Stimulated activated CD4-positive, alpha-beta T cell treated with anti-CD3 and anti-CD28 coated beads, Interleukin-2, amount 100 ng/mL, for 48 hours (primary cell): ENCODE data around the gene RIPOR2.
A peak's percentile ranks its signal among the peaks of the same experiment; 100 is the strongest.
"Not testable (repeated sequence)": the region's sequence is repeated elsewhere in the genome, so short reads cannot be mapped to it uniquely, and the experiment has no call there.

Source experiments
- DNase-seq, 2 donors: peaks; one replicate each; pipeline ENCODE4 v3.0.0-alpha.2; 2020

RIPOR2 gene

DNA sequence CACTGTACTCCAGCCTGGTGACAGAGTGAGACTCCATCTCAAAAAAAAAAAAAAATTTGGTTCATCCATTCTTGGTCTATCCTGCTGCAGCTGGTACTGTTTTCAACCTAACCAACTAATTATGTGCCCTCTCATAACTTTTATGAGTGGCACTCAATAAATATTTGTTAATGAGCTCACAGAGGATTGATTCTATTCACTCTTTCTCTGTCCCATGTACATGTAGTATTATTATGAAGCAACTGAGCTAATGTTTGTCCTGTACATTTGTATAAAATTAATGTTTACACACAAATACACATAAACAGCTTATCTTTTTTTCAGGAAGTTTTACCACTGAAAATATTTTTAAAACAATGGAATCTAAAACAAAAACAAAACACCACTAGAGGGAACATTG is 10.1 kb downstream of the RIPOR2 start:
- DNase-seq, result no peak

DNA sequence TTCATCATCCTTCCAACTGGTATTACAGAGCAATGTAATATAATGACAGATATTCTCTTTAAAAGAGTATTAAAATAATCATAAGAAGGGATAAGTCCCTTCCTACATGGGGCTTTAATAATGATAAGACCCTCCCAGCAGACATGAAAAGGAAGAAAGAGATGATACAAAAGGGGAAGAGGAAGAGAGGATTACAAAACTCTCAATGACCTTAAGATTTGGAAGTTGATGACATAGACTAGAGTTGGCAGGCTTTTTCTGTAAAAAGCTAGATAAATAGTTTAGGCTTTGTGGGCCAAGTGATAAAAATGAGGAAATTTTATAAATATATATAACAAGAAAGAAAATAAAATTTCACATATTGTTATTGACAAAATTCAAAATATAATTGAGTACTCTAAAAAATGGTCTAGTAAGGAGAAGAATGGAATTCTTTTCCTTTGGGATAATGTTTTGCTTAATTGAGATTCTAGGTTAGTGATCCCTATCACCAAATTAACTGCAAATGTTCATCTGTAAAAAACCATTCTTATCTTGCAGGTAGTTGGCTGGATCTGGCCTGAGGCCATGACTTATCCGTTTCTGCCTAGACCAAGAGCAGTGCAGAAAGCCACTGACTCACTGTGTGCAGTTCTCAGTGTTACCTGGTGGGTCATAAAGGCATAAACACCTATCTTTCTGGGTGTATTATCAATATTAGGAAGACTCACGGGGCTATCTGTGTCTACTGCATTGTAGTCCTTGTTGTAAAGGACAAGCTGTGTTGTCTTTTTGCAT is 11.0 kb downstream of the RIPOR2 start:
- DNase-seq, result no peak

DNA sequence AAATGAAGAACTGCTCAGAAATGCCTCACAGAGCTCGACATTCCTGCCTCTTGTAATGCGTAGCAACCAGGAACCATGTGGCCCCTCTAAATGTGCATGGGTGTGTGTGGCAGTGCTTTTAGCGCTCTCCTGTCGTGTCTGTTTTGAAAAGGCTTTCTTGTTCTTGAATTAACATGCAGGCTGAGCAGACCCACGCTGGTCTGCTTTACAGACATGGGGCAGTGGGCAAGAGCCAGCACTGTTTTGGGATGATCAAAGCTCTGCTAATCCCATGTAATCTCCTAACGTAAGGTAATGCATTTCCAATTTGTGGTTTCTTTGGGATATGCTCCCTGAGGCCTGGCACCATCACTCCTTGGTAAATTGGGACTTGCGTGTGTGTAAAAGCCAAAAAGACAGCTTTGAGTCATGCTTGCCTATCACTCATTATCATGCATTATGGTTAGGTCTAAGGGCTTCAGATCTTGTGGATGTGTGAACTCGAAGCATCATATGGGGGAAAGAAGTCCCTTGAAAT is 11.8 kb downstream of the RIPOR2 start:
- no peak for DNase-seq

DNA sequence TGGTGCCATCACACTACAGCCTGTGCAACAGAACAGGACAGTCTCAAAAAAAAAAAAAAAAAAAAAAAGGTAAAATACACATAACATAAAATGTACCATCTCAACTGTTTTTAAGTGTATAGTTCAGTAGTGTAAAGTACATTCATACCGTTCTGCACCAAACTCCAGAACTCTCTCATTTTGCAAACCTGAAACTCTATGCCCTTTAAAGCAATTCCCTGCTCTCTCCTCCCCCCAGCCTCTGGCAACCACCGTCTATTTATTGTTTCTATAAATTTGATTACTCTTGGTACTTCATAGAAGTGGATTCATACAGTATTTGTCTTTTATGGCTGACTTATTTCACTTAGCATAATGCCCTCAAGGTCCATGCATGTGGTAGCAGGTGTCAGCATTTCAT is 12.9 kb downstream of the RIPOR2 start:
- no peak for DNase-seq

DNA sequence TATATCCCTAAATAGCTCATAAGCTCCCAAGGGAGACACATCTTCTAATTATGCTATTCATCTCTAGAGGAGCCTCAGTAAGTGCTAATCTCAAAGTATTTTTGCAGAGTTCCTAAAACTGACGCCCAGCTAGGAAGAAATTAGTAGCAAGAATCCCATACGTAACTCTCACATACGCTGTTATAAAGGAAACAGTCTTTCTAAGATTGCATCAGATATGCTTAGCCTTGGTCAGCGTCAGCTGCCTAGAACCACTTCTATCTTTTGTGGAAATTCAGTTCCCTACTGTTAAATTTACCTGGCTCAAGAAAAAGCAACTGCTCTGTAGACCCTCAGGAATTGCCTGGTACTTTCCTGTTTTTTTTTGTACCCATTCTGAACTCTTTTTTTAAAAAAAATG is 13.6 kb downstream of the RIPOR2 start:
- no peak for DNase-seq

DNA sequence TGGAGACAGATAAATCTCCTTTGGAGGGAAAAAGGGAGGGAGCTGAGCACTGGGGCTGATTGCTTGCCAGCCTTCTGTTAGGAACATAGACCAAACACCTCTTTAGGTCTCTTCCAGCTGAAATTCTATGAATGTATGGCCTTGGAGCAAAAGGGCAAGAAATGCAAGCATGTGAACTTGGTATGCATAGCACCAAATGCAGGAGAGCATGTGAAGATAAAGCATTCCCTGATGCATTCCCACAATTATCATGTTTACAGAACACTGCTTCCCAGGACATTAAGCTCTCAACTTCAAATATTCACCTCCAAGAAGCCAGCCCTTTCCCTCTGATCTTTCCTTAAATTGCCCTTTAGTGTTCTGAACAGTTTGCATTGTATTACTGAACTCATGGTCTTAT is 15.6 kb downstream of the RIPOR2 start:
- DNase-seq, result no peak

DNA sequence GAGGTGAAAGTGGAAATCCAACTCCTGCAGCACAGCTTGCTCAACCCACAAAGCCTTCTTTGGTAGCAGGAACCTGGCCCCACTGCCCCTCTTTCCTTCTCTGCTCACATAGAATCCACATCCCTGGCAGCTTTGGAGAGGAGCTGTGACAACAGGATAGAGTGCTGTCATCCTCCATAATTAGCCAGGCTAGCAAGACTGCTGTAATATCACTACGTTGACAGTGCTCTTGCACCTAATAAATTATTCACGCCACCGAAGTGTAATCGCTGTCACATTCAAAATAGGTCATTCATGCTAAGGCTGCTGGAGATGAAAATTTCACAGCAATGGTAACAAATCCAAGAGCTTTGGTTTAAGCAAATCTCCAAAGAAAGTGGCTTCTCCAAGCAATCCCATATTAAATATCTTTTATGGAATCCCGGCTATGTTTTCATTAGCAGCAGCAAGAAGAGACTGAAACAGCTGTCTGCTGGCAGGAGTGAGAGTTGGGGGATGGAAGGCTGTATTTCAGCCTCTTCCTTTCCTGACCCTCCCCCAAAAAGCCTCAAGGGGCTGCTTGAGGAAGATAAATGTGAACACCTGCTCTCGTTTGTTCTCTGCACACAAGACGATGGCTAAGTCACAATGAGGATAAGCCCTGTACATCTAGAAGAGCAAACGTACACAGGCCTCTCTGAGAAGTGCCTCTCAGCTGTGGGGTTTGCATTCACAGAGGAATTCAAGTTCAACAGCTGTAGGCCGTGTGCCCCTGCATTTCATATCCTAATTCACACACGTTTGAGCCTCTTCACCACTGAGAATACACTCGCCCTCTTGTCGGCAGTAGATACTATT is 16.5 kb downstream of the RIPOR2 start:
- DNase-seq, result no peak

DNA sequence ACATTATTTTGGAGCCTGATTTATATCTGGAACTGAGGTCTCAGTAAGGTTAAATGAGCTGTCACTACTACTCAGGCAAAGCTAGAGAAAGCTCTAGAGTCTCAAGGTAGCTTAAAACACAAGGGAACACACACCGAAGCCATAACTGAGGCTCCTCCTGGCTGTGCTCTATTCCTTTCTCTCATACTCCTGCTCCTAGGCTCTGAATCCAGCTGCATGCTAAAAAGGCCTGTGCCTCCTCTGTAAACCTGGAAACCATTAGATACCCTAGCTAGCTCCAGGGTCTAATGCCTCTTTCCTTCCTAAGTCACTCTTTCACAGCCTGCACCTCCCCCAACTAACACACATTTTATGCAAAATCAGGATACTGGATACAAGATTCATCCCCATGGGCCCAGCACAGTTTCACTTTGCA is 17.1 kb downstream of the RIPOR2 start:
- DNase-seq, result no peak

DNA sequence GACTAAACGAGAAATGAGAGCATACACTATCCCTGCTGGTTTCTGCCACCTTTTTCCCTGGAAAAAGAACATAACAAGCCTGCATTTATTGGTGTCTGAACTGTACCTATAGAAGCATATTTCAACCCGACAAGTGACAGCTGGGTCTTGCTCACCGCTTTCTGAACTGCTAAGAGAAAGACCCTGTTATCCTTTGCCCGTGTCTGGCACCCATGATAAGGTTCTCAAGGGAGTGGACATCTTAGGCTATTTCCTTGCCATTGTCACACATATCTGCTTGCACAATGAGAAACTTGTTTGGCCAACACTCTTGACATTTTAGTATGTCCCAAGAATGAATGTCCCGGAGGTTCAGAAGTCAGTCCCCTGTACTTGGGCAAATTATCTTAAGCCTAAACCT is 19.3 kb downstream of the RIPOR2 start:
- DNase-seq, result no peak

DNA sequence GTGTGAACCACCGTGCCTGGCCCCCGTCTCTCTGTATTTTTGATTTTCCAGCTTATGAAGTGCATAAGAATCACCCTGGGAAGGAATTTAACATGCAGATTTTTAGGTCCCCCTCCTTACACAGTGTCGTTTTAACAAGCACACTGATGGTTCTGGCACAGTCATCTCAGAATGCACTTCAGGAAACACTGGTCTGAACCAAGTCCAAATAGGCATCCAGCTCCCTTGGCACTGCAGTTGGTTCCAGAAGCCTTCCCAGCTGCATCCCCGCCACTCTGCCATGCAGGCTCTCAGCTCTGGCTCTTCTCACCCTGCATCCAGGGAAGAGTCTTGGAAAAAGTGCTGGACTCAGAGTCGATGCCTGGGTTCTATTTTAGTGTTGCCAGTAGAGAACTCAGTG is 20.1 kb downstream of the RIPOR2 start:
- no peak for DNase-seq

DNA sequence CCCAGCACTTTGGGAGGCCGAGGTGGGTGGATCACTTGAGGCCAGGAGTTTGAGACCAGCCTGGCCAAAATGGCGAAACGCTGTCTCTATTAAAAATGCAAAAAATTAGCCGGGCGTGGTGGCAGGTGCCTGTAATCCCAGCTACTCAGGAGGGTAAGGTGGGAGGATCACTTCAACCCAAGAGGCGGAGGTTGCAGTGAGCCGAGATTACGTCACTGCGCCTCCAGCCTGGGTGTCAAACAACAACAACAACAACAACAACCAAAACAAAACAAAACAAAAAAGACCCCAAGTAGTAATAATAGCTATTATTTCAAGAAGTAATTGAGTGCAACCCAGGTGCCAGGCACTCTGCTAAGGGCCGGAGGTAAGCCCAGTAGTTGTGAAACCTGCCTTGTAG is 21.7 kb downstream of the RIPOR2 start:
- not testable (repeated sequence) for DNase-seq

DNA sequence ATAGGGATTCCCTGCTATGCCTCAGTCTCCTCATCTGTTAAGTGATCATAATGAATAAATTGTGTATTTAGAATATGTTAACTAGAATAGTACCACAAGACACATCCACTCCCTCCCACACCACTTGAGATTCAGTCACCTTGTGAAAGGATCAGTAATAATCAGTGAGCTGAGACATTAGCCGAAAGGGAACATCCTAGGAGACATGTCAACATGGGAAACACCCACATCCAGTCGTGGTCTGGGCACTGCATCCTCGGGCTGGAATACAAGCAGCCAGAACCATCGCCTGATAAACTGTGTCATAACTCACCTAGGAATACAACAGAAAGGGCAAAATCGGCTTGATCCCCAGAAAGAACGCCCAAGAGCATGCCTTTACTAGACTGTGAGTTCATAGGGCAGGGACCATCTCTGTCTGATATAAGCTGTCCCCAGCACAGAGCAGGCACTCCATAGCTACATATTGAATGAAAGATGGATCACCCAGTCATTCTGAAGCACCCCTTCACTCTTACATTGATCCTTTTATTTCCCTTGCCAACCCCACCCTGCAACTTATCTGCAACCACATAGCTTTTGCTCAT is 23.9 kb downstream of the RIPOR2 start:
- DNase-seq, result no peak

DNA sequence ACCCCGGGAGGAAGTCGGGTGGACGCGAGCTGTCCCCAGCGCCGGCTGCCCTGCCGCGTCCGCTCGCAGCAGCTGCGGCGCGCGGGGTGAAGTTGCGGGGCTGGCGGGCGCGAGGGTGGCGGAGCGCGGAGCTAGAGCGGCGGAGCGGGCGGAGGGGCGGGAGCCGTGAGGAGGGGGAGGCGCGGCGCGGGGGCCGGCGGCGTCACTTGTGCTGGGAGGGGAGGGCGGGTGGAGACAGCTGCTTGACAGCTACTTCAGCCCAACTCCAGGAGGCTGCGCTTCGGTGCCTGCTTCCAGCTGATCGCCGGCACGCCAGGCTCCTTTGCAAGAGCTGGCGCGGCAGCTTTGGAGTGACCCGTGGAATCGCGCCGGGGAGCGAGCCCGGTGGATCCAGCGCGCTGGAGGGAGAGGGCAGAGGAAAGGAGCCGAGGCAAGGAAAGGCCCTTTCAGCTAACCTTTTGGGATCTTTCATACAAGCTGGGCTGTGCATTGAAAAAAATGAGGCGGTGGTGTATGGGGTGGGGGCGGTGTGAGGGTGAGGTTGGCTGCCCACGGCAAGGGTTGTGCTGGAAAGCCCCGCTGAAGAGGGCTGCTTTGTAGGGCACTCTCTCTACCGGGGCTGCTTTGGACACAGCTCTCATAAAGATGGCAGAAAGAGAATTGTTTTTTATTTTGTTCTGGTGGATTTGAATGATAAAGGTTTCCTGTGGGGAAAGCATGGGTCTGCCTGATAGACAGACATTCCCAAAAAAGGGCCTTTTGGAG is 24.6 kb downstream of the RIPOR2 start:
- DNase-seq, result peak in 1 of 2 donors; percentile 41

DNA sequence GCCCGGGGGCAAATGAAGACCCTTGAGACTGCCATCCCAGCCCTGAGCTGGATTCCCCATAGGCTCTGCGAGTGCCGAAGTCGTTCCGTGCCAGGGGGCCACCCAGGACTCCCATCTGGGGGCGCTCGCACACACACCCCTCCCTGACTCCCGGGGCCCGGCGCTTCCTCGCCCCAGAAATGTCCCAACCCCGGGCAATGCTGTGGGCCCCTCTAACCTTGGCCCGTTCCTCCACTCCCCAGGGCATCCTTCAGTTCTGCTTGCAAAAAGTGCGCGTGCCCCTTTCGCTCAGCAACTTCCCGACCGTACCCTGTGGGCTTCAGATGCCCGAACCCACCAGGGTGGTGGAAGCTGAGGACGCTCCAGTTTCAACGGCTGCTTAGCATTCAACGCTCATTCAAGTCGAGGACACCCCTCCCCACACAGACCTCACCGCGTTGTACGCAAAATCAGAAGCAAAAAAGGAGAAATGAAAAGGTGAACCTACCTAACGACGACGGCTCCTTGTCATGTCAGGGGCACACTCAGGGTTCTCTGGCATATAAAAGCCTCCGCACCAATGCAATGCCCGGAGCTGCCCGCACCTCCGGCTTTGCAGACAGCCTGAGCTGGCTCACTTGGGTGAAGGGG is 25.3 kb downstream of the RIPOR2 start:
- no peak for DNase-seq

DNA sequence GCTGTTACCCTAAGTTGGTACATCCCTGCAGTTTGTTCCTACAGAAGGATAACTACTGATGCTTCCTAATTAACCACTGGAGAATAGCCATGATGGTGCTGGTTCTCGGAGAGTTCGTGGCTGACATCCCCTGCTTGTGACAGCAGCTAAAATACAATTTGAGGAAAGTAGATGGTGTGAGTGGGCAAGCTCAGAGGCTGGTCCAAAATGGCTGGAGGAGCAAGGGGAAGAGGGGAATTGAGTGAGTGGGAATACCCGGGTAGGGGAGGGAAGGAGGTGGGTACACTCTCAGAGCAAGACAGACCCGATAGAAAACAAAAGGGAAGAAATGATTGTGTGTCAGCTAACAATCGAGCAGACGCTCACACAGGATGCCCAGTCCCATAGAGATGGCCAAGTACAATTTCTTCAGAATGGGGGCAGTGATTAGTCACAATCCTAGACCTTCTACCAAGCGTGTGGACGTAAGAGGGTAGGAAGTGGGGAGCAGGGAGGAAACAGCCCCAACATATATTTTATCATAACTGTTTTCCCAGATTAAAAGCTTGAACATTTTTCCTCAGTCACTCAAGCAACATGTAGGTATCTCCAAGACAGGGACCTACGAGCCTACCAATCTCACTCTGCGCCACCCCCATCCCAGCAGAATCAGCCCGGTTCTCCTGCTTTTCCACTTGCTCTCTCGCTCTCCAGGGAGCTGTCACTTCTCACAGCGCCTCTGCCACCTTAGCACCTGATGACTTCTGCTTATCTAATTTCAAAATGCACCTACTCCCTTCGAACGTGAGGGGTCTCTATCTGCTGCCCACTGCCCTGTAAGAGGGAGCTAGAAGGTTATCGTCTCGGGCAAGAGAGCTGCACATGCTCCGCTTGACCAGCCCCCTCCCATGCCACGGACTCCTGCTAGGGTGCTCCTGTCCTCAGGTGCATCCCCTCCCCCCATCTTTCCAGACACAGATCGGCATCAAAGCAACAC is 26.2 kb downstream of the RIPOR2 start:
- no peak for DNase-seq

DNA sequence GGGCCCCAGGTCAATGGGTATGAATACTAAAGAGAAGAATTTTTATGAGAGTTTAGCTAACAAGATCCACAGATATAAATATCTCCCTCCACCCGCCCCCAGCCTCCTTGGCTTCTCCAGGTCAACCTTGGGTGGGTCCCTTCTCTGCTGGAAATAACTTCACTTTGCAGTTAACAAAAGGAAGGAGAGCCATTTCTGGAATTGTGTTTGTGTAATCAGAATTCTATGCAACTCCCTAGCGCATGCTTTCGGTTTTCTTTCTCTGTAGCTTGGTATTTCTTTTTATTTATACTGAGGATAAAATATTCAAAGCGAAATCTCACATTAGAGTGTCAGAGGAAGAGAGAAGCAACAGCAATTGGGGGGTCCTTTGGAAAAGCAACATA is 27.1 kb downstream of the RIPOR2 start:
- no peak for DNase-seq

DNA sequence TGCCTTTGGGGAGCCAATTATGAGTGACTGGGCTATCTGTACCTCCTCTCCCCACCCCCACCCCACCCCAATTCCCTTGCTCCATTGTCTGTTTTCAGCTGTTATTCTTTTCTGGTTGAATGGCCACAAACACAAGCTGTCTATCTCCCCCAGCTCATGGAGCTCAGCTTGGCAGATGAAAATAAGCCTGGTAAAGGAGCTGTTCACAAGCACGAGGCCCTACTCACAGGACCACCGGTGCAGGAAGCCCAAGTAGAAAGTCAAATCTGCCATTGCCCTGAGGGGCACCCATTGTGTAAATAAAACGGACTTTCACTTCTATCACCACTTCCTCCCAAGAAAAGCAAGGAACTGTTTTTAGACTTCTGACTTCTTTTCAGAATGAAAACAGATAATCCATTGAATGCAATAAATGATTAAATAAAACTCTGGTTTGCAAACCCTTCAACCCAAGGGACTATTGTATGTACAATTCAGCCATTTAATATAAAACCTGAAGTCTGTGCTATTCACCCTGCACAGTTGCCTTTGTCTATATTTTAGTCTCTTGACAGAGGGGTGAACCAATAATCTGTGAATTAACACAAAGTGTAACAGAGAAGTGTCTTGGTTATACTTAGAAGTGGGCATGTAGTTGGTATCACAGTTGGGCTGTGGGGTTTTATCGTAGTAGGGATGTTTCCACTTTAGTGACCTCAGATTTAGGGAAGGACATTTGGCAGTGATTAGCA is 27.7 kb downstream of the RIPOR2 start:
- DNase-seq, result no peak

DNA sequence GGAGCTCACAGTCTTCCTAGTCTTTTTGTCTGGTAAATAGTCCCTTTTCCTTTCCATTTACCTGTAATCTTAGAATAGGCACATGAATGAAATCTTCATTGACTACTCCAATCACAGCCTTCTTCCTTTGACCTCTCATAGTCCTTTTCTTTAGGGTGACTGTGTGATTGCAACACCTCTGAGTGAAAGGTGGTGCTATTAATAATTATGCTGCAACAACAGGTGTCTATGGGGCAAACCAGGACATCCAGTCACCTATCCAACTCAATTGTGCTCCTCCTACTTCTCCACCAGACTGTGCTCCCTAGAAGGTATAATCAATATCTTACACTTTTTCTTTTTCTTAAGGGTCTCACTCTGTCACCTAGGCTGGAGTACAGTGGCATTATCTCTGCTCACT is 29.4 kb downstream of the RIPOR2 start:
- no peak for DNase-seq

DNA sequence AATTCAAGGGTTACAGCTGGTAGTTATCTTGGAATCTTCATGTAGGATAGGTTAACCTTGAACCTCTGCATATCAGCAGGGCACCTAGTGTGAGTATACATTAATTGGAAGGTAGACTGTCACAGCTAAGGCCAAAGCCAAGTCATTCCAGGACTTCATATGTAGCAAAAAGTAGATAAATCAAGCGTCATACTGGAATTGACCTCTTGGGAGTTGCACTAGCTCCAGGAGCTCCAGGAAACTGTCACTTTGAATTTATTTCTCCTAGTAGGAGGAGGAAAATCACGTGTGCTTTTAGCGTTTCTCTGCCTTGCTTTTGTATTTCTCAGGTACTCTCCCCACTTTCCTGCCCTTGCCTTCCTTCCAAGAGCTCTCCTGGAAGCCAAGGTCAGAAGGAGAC is 30.3 kb downstream of the RIPOR2 start:
- DNase-seq, result no peak

DNA sequence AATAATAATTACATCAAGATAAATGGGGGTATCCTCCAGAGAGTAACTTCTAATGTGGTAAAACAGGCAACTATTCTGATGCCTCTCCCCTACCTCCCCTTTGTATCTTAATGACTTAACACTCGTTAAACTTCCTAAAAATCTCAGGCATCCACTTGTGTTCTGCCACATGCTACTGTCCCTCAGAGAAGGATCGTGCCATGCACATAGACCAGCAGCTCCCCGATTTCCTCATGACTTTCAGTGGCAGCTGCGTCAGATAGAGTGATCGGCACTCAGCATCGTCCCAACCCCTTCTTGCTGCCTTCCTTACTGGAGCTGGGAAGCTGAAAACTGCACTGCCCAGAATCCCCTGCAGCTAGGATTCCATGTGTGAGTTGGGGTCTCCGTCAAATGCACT is 32.1 kb downstream of the RIPOR2 start:
- DNase-seq, result no peak

DNA sequence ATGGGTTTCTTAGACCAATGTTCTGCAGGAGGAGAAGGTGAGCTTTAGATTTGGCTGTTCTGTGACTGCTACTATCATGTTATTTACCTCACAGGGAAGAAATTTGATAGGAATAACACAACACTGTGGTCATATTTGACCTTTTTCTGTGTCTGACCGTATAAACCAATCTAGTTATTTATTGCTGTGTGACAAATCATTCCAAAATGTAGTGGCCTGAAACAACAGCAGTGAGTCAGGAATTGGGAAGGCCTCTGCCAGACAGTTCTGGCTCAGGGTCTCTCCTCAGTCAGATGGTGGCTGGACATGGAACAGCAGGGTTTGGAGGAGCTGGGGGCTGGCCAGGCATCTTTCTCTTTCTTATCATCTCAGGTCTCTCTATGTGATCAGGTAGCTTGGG is 33.0 kb downstream of the RIPOR2 start:
- no peak for DNase-seq
